NCI-H187 treated with DMSO at 0.1 percent for 48 hours (cell line): ENCODE measurements around the gene POLR2F.

Experiments
- DNase-seq: peaks from one replicate; lab custom pipeline; 2025; lab: John Stamatoyannopoulos, UW

The POLR2F gene

GRCh38 chr22:37982938-37983859 is 29.7 kb downstream of the POLR2F start:
- DNase-seq = no peak

DNA sequence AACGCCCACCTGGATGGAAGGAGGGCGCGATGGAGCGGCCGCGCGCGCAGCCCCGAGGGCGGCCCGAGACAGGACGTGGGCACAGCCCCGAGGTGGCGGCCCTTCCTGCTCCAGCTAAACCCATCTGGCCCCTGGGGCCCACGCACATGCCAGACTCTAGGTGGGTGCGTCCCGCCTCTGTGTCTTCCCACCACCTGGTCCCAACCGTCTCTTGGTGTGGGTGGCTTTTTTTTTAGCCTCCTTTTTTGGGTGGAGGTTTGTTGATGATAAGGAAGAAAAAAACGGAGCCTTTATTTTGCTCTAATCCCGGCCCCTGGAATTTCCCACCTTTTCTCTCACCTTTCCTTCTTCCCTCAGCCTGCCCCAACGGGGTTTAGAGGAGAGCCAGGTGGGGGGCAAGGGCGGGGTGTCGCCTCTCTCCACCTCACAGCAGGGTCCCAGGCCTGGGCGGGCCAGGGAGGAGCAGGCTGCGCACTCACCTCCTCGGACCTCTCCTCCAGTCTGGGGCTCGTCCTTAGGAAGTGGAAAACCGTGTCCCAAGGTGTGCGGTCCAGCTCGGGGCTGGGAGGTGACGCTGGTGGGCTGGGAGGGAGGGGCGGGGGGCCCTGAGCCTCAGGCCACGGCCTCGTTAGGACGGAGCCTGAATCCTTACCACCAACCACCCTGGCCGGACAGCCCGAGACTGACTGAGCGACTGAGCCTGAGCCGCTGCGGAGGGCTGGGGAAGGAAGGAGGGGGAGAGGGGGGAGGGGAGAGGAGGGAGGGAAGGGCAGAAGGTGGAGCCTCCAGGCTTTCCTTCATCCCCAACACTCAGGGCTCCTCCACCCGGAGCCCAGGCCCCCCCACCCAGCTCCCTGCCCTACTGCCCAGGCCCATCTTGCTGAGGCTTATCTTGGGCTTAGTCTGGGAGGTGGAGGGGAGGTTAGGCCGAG is 30.6 kb downstream of the POLR2F start, which contains the start of gene SOX10:
Gene SOX10, minus strand, starts transcription at position 696 of the 932 bp plus-strand sequence. CDS start 771 bp downstream, outside the sequence.
- DNase-seq = no peak

DNA sequence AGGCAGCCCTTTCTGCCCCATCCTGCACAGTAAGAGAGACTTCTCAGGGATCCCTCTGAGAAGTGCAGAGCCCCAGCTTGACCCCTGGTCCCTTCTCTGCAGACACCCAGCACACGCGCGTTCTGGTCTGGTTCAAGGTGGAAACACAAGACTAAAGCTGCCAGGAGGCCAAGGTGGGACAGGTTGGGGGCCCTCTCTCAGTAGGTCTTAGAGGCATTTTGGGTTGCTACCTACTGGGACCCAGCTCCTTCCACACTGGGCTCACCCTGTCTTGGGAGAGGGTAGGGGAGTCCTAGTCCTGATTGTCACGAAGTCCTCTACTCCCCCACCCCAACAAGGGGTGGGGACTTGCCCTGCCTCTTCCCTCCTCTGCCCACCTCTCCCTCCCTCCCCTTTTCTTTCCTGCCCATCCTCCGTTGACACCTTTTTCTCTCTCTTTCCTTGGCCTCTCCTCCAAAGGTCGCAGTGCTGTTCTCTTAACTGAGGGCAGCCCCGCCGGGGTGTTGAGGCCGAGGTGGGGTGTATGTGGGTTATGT is 31.6 kb downstream of the POLR2F start:
- no peak for DNase-seq

DNA sequence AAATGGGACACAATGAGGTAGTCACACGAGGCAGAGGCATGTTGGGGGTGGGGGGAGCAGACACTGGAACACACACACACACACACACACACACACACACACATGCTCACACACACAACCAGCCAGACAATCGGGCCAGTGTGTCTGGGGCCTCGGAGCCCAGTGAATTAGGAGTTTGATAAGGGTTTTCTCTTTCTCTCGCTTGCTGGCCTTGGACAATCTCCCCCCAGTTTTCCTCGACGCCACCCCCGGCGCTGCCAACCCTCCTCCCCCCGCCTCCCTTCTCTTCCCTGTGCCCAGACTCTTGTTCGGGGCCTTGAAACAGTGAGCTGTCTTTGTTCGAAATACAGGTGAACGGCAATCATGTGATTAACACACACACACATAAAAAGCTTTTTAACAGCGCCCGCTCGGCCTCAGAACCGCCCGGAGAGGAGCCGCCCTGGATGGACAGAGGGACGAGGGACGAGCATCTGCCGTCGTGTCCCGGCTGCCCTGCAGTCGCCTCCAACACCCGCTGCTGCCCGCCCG is 32.3 kb downstream of the POLR2F start:
- DNase-seq = no peak

DNA sequence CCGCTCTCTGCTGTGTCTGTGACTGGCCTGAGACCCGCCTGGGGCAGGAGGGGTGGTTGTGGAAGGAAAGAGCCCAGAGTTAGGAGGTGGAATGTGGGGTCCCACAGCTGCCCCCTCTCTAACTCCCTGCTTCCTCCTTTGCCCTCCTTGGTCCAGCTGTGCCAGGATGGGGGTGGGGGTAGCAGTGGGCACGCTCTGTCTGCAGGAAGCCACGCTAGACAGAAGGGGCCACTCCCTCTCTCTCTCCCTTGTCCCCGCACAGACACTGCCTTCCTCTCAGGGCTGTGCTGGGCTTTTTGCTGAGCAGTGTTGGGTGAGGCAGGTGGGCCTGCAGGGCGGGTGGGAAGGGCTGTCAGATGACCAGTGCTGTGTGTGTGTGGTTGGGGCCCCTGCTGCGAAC is 32.9 kb downstream of the POLR2F start:
- no peak for DNase-seq

DNA sequence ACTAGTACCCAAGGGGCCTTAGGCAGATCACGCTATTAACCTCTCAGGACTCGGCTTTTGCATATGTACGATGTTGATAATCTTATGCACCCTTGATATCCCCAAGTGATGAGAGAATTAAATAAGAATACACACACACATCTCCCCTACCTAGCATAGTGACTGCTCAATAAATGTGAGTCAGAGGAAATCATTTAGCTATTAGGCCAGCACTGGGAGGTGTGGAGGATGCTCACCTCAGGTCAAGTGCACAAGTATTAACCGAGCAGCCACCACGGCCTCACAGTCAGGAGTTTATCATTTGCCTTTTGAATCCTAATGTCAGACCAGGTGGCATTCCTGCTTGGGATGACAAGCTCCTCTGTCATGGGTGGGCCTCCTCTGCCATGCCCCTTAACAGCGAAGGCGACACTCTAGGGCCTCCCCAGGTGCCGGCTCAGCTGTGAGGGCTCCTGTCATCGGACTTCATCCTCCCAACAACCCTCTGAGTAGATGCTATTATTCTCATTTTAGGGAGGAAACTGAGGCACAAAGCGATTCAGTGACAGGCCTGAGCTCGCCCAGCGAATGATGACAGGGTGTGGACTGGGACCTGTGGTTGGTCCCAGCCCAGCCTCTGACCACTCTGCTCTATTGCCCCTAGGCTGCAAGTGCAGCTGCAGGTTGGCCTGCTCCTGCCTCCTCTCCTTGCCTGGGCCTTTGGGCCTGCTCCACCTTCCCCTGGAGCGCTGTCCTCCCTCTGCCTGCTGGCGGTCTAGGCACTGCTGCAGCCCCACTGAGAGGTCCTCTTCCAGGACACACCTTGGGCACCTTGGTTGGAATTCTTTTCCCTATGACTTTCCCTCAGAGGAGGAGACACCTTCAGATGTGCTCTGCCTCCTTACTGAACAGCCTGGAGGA is 35.9 kb downstream of the POLR2F start:
- no peak for DNase-seq

DNA sequence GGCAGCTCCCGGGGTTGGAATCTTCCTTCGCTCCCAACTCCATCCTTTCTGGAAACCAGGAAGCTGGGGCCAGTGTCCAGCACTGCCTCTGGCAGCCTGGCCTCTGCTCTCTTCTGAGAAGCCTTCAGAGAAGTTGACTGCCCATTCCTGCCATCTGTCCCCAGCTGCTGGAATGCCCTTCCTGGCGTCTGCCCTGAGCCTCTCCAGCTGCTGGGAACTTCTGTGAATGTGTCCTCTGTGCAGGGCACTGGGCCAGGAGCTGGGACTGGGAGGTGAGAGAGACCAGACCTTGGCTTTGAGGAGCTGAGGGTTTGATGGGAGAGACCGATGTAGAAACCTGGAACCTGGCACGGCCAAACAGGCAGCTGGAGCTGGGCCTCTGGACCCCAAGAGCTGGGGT is 36.8 kb downstream of the POLR2F start:
- no peak for DNase-seq

GRCh38 chr22:37990862-37991261 is 37.4 kb downstream of the POLR2F start:
- DNase-seq = no peak

GRCh38 chr22:37991731-37992442 is 38.4 kb downstream of the POLR2F start:
- DNase-seq = no peak

GRCh38 chr22:37994049-37994448 is 40.5 kb downstream of the POLR2F start:
- DNase-seq = no peak

- DNase-seq = no peak
These were observed 41.5 kb downstream of the POLR2F start for GRCh38 chr22:37994982-37995381.

DNA sequence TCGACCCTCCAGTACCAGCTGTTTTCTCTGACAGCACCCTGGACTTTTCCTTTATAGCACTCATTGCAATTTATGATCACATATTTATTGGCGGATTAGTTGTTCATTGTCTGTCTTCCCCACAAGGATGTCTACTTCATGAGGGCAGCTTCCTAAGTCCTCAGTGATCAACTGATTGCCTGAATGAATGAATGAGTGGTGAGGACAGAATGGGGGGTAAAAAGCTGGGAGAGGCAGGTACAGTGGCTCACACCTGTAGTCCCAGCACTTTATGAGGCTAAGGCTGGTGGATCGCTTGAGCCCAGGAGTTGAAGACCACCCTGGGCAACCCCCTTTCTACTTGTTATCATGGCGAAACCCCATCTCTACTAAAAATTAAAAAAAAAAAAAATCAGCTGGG is 42.0 kb downstream of the POLR2F start:
- DNase-seq = no peak

- no peak for DNase-seq
These were observed 42.6 kb downstream of the POLR2F start for GRCh38 chr22:37996079-37996478.

- DNase-seq = no peak
These were observed 43.2 kb downstream of the POLR2F start for GRCh38 chr22:37996515-37997246.

GRCh38 chr22:37998543-37998942 is 45.0 kb downstream of the POLR2F start:
- no peak for DNase-seq

DNA sequence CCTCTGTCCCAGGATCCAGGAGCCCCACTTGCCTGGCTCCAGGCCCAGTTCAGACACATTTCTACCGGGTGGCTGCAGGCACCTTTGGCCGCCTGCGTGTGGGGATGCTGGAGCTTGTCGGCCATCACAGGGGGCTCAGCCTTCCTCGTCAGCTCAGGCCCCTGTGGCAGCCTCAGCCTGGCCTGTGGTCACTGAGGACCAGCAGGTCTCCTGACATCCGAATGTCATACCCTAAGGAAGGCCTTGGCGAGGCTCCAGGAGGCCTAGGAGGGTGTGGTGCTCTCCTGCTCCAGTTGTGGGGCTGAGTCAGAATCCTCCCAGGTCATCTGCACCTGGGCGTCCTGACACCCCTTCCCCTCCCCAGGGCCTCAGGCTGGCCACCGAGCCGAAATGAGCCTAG is 45.7 kb downstream of the POLR2F start:
- DNase-seq = no peak

DNA sequence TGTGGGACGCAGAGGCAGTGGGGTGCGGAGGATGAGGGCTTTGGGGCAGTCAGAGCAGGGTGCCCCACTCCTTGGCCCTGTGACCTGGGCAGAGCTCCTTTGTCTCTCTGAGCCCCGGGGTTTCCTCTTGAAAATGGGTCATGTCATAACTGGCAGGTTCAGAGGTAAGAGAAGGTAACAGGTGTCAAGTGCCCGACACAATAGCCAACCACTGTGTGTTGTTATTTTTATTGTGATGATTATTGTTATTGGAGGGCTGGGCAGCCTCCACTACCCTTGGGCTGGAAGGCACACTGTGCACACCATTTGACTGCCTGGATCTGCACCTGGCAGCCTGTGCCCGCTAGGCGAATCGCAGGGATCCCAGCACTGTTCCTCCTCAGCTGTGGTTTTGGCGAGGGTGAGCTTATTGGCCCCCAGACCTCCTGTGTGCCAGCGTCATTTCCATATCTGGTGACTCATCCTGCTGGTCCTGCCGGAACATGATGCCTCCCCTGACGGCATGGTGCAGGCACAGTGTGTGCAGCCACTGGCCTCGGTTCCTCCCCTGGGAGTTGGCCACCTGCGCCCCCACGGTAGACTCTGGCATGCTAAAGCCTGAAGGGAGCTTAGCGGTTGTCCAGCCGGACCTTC is 46.3 kb downstream of the POLR2F start:
- no peak for DNase-seq

GRCh38 chr22:38005943-38006342 is 52.4 kb downstream of the POLR2F start:
- no peak for DNase-seq

DNA sequence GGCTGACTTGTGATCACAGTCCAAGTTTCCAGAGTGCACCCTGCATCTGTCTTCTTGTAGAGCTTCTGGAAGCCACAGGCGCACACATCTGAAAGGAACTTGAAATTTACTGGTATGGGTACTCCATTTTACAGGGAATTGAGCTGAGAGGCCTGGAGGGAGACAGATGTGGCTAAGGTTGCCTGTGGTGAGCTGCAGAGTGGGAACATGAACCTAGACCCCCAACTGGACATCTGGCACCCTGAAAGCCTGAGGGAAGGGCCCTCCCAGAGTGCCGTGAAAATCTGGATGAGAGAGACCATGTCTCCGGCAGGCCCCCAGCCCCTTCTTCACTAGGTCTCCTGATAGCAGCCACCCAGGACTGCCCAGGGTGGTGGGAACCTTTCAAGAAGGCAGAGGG is 53.4 kb downstream of the POLR2F start:
- no peak for DNase-seq
